Measurements from ENCODE around the gene SUCO. TPM values are rescaled to one million over a fixed set of nuclear protein-coding genes. Genes with fewer than 3 reads are reported as not detected.
A peak's percentile ranks its signal among the peaks of the same experiment; 100 is the strongest.

Gene SUCO
- total and polyA plus RNA-seq, 3 experiments from 2014 or later = 15.3 to 25.2 (median 25.1) TPM

DNA sequence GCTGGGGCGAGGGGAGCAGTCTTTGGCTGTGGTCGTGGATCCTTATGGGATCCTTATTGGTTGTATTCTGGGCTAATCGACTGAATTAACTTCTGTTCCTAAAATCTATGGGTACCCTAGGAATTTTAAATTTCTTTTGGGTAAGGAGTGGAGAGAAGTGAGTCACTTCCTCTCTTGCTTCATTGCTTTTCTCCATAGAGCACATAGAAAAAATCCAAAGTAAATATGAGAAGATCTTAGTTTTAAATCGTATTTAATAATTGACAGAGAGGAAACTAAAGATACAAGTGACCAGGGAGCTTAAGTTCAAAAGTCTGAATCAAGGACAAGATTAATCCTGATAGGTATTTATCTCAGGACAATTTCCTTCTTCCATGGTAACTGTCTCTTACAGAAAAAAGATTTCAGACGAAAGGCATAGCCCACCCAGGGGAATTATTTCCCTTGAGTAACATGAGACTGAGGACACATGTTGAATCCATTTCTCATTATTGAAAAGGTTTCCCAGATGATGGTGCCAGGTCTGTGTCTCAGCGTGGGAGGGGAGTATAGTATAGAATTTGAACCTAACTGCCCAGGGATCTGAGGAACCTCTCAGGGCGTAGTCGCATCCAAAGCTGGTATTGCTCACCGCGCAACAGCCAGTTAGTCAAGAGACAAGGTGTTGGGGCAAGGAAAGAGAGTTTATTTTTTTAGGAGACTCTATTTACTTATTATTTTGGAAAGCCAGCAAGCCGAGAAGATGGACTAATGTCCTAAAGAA is 97.3 kb downstream of the SUCO start:
- CTCF ChIA-PET = interaction anchor here (0.8 to 1.2 kb wide), 4 partner anchors 9 to 88 kb away, joined by 3 read pairs; no protein-coding TSS in a partner anchor
- H3K36me3 ChIP-seq (ENCODE audit: insufficient read depth, low read length) = no peaks in the 10 kb centered on the region
- H3K4me3 Mint-ChIP-seq = no peak overlapping the region
- H3K36me3 Mint-ChIP-seq = peaks cover 0 to 2% (median 0%) of the 10 kb centered on the region in 3 donors
- no peaks in the 10 kb centered on the region for H3K9me3 Mint-ChIP-seq
- H3K4me1 ChIP-seq (ENCODE audit: insufficient read depth, low read length) = peaks cover 22% of the 10 kb centered on the region
- DNase-seq = no peak
- POLR2A ChIA-PET = interaction anchor here (0.5 kb wide), 1 partner anchor 28 kb away, joined by 5 read pairs; no protein-coding TSS in a partner anchor
- H3K4me1 Mint-ChIP-seq = peaks cover 28 to 62% (median 46%) of the 10 kb centered on the region in 3 donors
- H3K27ac ChIP-seq (ENCODE audit: low read depth, low read length) = no peak overlapping the region
- no peaks in the 10 kb centered on the region for H3K27me3 Mint-ChIP-seq
- no peak overlapping the region for H3K27ac Mint-ChIP-seq
- H3K27me3 ChIP-seq (ENCODE audit: insufficient read depth, low read length, poor library complexity, severe bottlenecking) = no peaks in the 10 kb centered on the region
- H3K4me3 ChIP-seq (ENCODE audit: low read length) = no peak overlapping the region
- no peaks in the 10 kb centered on the region for H3K9me3 ChIP-seq (ENCODE audit: low read length)

DNA sequence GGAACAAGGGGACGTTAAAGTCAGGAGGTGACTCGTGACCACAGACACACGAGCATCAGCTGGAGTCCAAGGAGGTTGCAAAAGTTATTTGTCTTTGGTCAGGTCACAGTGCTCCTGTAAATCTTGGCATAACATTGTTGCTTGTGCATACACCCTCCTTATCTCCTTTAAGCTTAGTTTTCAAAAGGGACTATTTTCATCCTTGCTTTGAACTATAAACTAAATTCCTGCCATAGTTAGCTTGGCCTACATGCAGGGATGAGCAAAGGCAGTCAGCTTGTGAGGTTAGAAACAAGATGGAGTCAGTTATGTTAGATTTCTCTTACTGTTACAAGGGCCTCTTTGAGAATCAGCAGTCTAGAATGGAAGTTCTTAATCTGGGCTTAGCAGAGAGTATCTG is 97.9 kb downstream of the SUCO start:
- no peak overlapping the region for H3K4me3 Mint-ChIP-seq
- H3K27me3 Mint-ChIP-seq = no peaks in the 10 kb centered on the region
- POLR2A ChIA-PET = no interaction called here
- no peak overlapping the region for H3K27ac Mint-ChIP-seq
- H3K4me1 Mint-ChIP-seq = peaks cover 28 to 59% (median 46%) of the 10 kb centered on the region in 3 donors
- no peaks in the 10 kb centered on the region for H3K9me3 Mint-ChIP-seq
- no peaks in the 10 kb centered on the region for H3K9me3 ChIP-seq (ENCODE audit: low read length)
- peaks cover 0 to 2% (median 0%) of the 10 kb centered on the region in 3 donors for H3K36me3 Mint-ChIP-seq
- H3K4me3 ChIP-seq (ENCODE audit: low read length) = no peak overlapping the region
- peaks cover 22% of the 10 kb centered on the region for H3K4me1 ChIP-seq (ENCODE audit: insufficient read depth, low read length)
- CTCF ChIA-PET = interaction anchor here (1.2 kb wide), 1 partner anchor 87 kb away, joined by 3 read pairs; no protein-coding TSS in a partner anchor
- no peaks in the 10 kb centered on the region for H3K27me3 ChIP-seq (ENCODE audit: insufficient read depth, low read length, poor library complexity, severe bottlenecking)
- H3K27ac ChIP-seq (ENCODE audit: low read depth, low read length) = no peak overlapping the region
- no peak for DNase-seq
- no peaks in the 10 kb centered on the region for H3K36me3 ChIP-seq (ENCODE audit: insufficient read depth, low read length)

DNA sequence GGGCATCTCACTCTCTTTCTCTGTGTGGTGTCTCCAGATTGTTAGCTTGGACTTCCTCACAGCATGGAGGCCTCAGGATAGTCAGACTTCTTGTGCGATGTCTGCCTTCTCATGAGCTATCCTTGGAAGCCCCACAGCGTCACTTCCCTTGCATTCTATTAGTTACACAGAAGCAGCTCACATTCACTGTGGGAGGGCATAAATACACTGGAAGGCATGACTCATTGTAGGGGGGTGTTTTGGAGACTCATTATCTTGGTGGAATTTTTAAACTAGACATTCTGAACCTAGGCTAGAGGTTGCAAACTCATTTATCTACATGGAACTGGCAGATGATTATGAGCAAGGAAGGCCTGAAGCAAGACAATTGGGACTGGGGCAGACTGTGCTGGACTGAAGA is 104.6 kb downstream of the SUCO start:
- DNase-seq = no peak
- Histone ChIP-seq H3K36me3 (ENCODE audit: insufficient read depth, low read length) (no peaks in the 10 kb centered on the region), H3K9me3 (ENCODE audit: low read length) (no peaks in the 10 kb centered on the region), H3K27me3 (ENCODE audit: insufficient read depth, low read length, poor library complexity, severe bottlenecking) (no peaks in the 10 kb centered on the region), H3K4me3 (ENCODE audit: low read length) (no peak overlapping the region), H3K4me1 (ENCODE audit: insufficient read depth, low read length) (peaks cover 53% of the 10 kb centered on the region), H3K27ac (ENCODE audit: low read depth, low read length) (no peak overlapping the region)
- Mint-ChIP-seq H3K4me3 (peak overlapping the region in 2 of 7 donors; percentile 8 to 21), H3K9me3 (no peaks in the 10 kb centered on the region), H3K27me3 (no peaks in the 10 kb centered on the region), H3K27ac (peak overlapping the region; percentile 13 to 96 (median 70)), H3K4me1 (peaks cover 56 to 64% (median 56%) of the 10 kb centered on the region in 3 donors), H3K36me3 (no peaks in the 10 kb centered on the region)
- ChIA-PET POLR2A (no interaction called here), CTCF (interaction anchor here (1.0 to 2.0 kb wide), 6 partner anchors 9 to 91 kb away, joined by 3 to 8 read pairs (median 4); no protein-coding TSS in a partner anchor)

DNA sequence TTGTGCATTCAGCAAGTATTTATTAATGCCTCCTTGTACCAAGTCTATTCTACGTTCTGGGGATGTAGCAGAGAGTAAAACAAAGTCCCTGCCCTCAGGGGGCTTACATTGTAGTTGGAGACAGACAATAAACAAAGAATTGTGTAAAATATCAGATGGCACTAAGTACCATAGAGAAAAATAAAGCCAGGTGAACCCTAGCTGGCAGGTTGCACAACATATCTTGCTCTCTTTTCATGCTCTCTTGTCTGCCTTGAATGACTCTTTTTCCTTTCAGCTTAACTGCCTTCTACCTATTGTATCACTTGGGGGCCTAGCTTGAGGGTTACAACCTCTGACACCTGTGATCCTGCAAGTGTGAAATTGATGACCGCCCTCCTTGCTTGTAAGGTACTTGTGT is 105.3 kb downstream of the SUCO start:
- Histone ChIP-seq H3K9me3 (ENCODE audit: low read length) (no peaks in the 10 kb centered on the region), H3K36me3 (ENCODE audit: insufficient read depth, low read length) (no peaks in the 10 kb centered on the region), H3K4me3 (ENCODE audit: low read length) (peak overlapping the region; percentile 29), H3K27ac (ENCODE audit: low read depth, low read length) (no peak overlapping the region), H3K27me3 (ENCODE audit: insufficient read depth, low read length, poor library complexity, severe bottlenecking) (no peaks in the 10 kb centered on the region), H3K4me1 (ENCODE audit: insufficient read depth, low read length) (peaks cover 60% of the 10 kb centered on the region)
- ChIA-PET POLR2A (interaction anchor here (1.0 kb wide), 1 partner anchor 32 kb away, joined by 5 read pairs; no protein-coding TSS in a partner anchor), CTCF (interaction anchor here (1.0 to 2.0 kb wide), 5 partner anchors 10 to 91 kb away, joined by 3 to 8 read pairs (median 4); no protein-coding TSS in a partner anchor)
- peak overlapping the region in 6 of 7 donors; percentile 68 to 85 (median 78) for H3K4me3 Mint-ChIP-seq
- H3K36me3 Mint-ChIP-seq = no peaks in the 10 kb centered on the region
- DNase-seq = no peak
- H3K4me1 Mint-ChIP-seq = peaks cover 63 to 71% (median 64%) of the 10 kb centered on the region in 3 donors
- no peaks in the 10 kb centered on the region for H3K27me3 Mint-ChIP-seq
- H3K27ac Mint-ChIP-seq = peak overlapping the region; percentile 40 to 97 (median 92)
- no peaks in the 10 kb centered on the region for H3K9me3 Mint-ChIP-seq

DNA sequence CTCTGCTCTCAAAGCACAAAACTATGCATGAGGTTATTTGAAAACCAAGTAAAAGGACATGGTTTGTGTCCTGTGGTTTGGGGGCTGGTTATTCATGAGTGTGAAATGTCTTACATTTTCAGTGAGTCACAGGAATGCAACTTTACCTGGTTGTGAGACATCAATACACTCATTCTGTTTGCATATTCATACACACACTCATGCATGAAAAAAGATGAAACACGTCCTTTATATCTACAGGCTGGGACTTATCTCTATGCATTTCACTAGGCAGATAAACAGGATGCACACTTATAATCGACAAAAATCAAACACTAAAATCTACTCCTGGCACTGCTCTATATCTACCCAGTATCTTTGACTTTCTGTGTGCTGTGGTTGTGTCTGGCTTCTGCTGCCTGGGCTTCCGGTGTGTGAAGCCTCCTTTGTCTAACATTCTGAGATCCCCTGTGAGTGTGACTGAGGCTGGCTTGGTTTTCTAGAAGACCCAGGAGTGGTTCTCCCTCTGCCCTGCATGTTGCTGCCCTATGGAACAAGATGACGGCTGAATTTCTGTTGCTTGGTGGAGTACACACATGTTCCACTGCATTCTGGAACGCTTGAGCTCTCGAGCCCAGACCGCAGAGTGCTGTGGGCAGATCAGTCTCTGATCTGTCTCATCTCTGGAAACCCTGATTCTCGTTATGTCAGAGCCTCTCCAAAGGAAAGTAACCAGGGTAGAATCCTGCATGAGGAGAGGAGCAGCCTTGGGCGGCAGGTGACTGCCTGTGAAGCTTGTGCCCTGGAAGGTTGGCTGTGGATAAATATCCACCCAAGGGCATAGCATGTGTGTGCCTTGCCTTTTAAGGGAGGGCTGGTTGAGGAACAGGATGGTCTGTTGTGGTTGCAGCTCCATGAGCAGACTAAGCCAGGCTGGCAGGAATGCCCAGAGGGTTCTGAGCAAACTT is 106.2 kb downstream of the SUCO start:
- no peaks in the 10 kb centered on the region for H3K36me3 Mint-ChIP-seq
- POLR2A ChIA-PET = interaction anchor here (0.6 to 1.1 kb wide), 3 partner anchors 27 to 81 kb away, joined by 3 to 5 read pairs (median 3); no protein-coding TSS in a partner anchor
- no peaks in the 10 kb centered on the region for H3K36me3 ChIP-seq (ENCODE audit: insufficient read depth, low read length)
- H3K4me3 Mint-ChIP-seq = peak overlapping the region; percentile 7 to 85 (median 76)
- peak overlapping the region; percentile 77 to 97 (median 92) for H3K27ac Mint-ChIP-seq
- peaks cover 72 to 81% (median 73%) of the 10 kb centered on the region in 3 donors for H3K4me1 Mint-ChIP-seq
- no peaks in the 10 kb centered on the region for H3K27me3 ChIP-seq (ENCODE audit: insufficient read depth, low read length, poor library complexity, severe bottlenecking)
- no peaks in the 10 kb centered on the region for H3K9me3 ChIP-seq (ENCODE audit: low read length)
- H3K27ac ChIP-seq (ENCODE audit: low read depth, low read length) = peak overlapping the region; percentile 29
- H3K9me3 Mint-ChIP-seq = no peaks in the 10 kb centered on the region
- DNase-seq = peak; percentile 36 to 79 (median 70)
- H3K4me3 ChIP-seq (ENCODE audit: low read length) = peak overlapping the region; percentile 32
- H3K4me1 ChIP-seq (ENCODE audit: insufficient read depth, low read length) = peaks cover 70% of the 10 kb centered on the region
- CTCF ChIA-PET = interaction anchor here (1.2 to 1.7 kb wide), 7 partner anchors 10 to 88 kb away, joined by 3 to 6 read pairs (median 4); no protein-coding TSS in a partner anchor
- no peaks in the 10 kb centered on the region for H3K27me3 Mint-ChIP-seq

DNA sequence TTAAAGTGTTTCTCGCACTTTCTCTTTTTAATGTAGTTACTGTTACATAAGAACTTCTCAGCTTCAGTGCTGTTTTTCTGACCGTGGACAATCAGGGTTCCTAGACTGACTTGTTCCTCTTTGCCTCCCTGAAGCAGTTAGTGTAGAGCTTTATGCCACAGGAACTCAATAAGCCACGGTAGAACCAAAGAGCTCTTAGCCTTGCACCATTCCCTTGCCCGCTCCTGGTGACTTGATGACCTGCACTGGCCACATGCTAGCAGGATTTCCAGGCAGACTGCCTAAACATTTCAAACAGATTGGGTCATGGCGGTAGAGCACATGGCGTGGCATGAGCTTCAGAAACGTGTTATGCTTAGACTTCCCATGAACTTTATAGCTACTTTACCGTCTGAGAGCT is 107.2 kb downstream of the SUCO start:
- Mint-ChIP-seq H3K9me3 (no peaks in the 10 kb centered on the region), H3K4me3 (peak overlapping the region in 6 of 7 donors; percentile 68 to 85 (median 78)), H3K27me3 (peaks cover 0 to 2% of the 10 kb centered on the region in 2 donors), H3K4me1 (peaks cover 82 to 90% (median 82%) of the 10 kb centered on the region in 3 donors), H3K27ac (peak overlapping the region; percentile 66 to 97 (median 92)), H3K36me3 (no peaks in the 10 kb centered on the region)
- Histone ChIP-seq H3K4me3 (ENCODE audit: low read length) (no peak overlapping the region), H3K9me3 (ENCODE audit: low read length) (no peaks in the 10 kb centered on the region), H3K4me1 (ENCODE audit: insufficient read depth, low read length) (peaks cover 79% of the 10 kb centered on the region), H3K27me3 (ENCODE audit: insufficient read depth, low read length, poor library complexity, severe bottlenecking) (no peaks in the 10 kb centered on the region), H3K36me3 (ENCODE audit: insufficient read depth, low read length) (no peaks in the 10 kb centered on the region), H3K27ac (ENCODE audit: low read depth, low read length) (no peak overlapping the region)
- no peak for DNase-seq
- ChIA-PET POLR2A (interaction anchor here (0.6 to 1.1 kb wide), 3 partner anchors 19 to 80 kb away, joined by 3 read pairs; partner anchors contain the start of gene FASLG), CTCF (interaction anchor here (1.2 to 1.7 kb wide), 5 partner anchors 11 to 80 kb away, joined by 3 to 6 read pairs (median 4); no protein-coding TSS in a partner anchor)

DNA sequence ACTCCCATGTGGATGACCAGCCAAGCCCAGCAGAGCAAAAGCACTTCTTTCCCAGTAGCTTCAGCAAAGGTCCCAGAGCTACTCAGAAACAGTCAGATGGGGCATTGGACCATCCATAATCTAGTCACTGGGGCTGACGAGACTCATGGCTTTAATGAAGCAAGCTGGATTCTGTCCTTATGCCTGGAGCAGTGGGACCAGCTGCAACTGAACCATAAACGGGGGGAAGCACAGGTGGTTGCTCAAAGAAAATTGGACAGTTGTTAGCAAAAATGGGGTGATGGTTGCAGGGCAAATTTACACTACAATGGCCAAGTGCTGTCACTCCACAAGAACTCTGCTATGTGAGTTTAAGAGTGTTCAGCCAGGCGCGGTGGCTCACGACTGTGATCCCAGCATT is 108.5 kb downstream of the SUCO start:
- H3K36me3 Mint-ChIP-seq = no peaks in the 10 kb centered on the region
- H3K4me1 Mint-ChIP-seq = peaks cover 91 to 97% (median 95%) of the 10 kb centered on the region in 3 donors
- Histone ChIP-seq H3K9me3 (ENCODE audit: low read length) (no peaks in the 10 kb centered on the region), H3K4me1 (ENCODE audit: insufficient read depth, low read length) (peaks cover 82% of the 10 kb centered on the region), H3K36me3 (ENCODE audit: insufficient read depth, low read length) (no peaks in the 10 kb centered on the region), H3K4me3 (ENCODE audit: low read length) (no peak overlapping the region), H3K27ac (ENCODE audit: low read depth, low read length) (no peak overlapping the region), H3K27me3 (ENCODE audit: insufficient read depth, low read length, poor library complexity, severe bottlenecking) (no peaks in the 10 kb centered on the region)
- DNase-seq = no peak
- CTCF ChIA-PET = interaction anchor here (1.1 to 1.9 kb wide), 3 partner anchors 13 to 77 kb away, joined by 3 to 5 read pairs (median 4); no protein-coding TSS in a partner anchor
- POLR2A ChIA-PET = no interaction called here
- H3K9me3 Mint-ChIP-seq = no peaks in the 10 kb centered on the region
- peak overlapping the region in 5 of 8 donors; percentile 25 to 77 (median 44) for H3K27ac Mint-ChIP-seq
- no peak overlapping the region for H3K4me3 Mint-ChIP-seq
- H3K27me3 Mint-ChIP-seq = peaks cover 0 to 2% of the 10 kb centered on the region in 2 donors

Data from CD8-positive, alpha-beta memory T cell (primary cell).